8988T (cell line): ENCODE data around the gene F9.
"Not testable (repeated sequence)": the region's sequence is repeated elsewhere in the genome, so short reads cannot be mapped to it uniquely, and the experiment has no call there.

Source experiments
- DNase-seq: peaks from one replicate; pipeline ENCODE4 v3.0.0; 2011

F9 gene

GRCh38 chrX:139530550-139530949 lies at the start of gene F9:
F9 (plus strand) TSS chrX:139530739; CDS start chrX:139530765, 26 bp downstream.
- DNase-seq, result no peak

GRCh38 chrX:139483699-139484098 lies 46.8 kb upstream of the F9 start:
- no peak for DNase-seq

- DNase-seq, result no peak
Measured at GRCh38 chrX:139484591-139484990, 45.9 kb upstream of the F9 start.

- DNase-seq, result no peak
Measured at GRCh38 chrX:139495324-139495723, 35.2 kb upstream of the F9 start.

GRCh38 chrX:139506333-139506732 lies 24.2 kb upstream of the F9 start:
- DNase-seq, result no peak

GRCh38 chrX:139508099-139508498 lies 22.4 kb upstream of the F9 start:
- no peak for DNase-seq

- no peak for DNase-seq
Measured at GRCh38 chrX:139518475-139518874, 12.1 kb upstream of the F9 start.

GRCh38 chrX:139528829-139529228 lies 1.7 kb upstream of the F9 start:
- not testable (repeated sequence) for DNase-seq

- no peak for DNase-seq
Measured at GRCh38 chrX:139532834-139533233, 2.3 kb downstream of the F9 start.

- DNase-seq, result no peak
Measured at GRCh38 chrX:139533444-139533843, 2.9 kb downstream of the F9 start.

GRCh38 chrX:139538907-139539790 lies 8.6 kb downstream of the F9 start:
- no peak for DNase-seq

GRCh38 chrX:139542652-139543051 lies 12.1 kb downstream of the F9 start:
- no peak for DNase-seq

GRCh38 chrX:139543920-139544319 lies 13.4 kb downstream of the F9 start:
- DNase-seq, result no peak

GRCh38 chrX:139544591-139544990 lies 14.1 kb downstream of the F9 start:
- no peak for DNase-seq

- no peak for DNase-seq
Measured at GRCh38 chrX:139554376-139554775, 23.8 kb downstream of the F9 start.

- no peak for DNase-seq
Measured at GRCh38 chrX:139554991-139555675, 24.6 kb downstream of the F9 start.

GRCh38 chrX:139559383-139560042 lies 29.0 kb downstream of the F9 start:
- no peak for DNase-seq

- no peak for DNase-seq
Measured at GRCh38 chrX:139560221-139560620, 29.7 kb downstream of the F9 start.

- DNase-seq, result no peak
Measured at GRCh38 chrX:139563251-139563650, 32.7 kb downstream of the F9 start.

- no peak for DNase-seq
Measured at GRCh38 chrX:139566981-139567380, 36.4 kb downstream of the F9 start.

- no peak for DNase-seq
Measured at GRCh38 chrX:139581068-139581467, 50.5 kb downstream of the F9 start.

GRCh38 chrX:139585613-139586012 lies 55.1 kb downstream of the F9 start:
- DNase-seq, result no peak

- DNase-seq, result no peak
Measured at GRCh38 chrX:139596068-139596467, 65.5 kb downstream of the F9 start.

- no peak for DNase-seq
Measured at GRCh38 chrX:139600105-139600504, 69.6 kb downstream of the F9 start.
